Activated naive CD4-positive, alpha-beta T cell treated with anti-CD3 and anti-CD28 coated beads, Interleukin-2, amount 10 ng/mL, durations not matched to agents 7 days and 5 days (primary cell): ENCODE data around the gene SMTNL1.
A peak's percentile ranks its signal among the peaks of the same experiment; 100 is the strongest.

Experiments
- CTCF ChIA-PET: fragments of 350-600 bp; sonication (Branson Sonifier 250); formaldehyde crosslinking; loops from one replicate; lab custom pipeline; 2021; ENCODE audit warnings: antibody characterized with exemption; lab: Charles Lee
- DNase-seq: peaks from one replicate; pipeline ENCODE4 v3.0.0-alpha.2; 2020
- H3K27ac Mint-ChIP-seq: one replicate; pipeline ENCODE4 v1.8.0; 2021; ENCODE audit warnings: mild to moderate bottlenecking, moderate library complexity, mixed read lengths
- H3K27me3 Mint-ChIP-seq: one replicate; pipeline ENCODE4 v1.8.0; 2021; ENCODE audit warnings: mild to moderate bottlenecking, mixed read lengths
- H3K36me3 Mint-ChIP-seq: one replicate; pipeline ENCODE4 v1.8.0; 2021; ENCODE audit warnings: mixed read lengths
- H3K4me1 Mint-ChIP-seq: one replicate; pipeline ENCODE4 v1.8.0; 2021; ENCODE audit warnings: mixed read lengths
- H3K4me3 Mint-ChIP-seq: one replicate; pipeline ENCODE4 v1.8.0; 2021; ENCODE audit warnings: mild to moderate bottlenecking, moderate library complexity, mixed read lengths
- H3K9me3 Mint-ChIP-seq: one replicate; pipeline ENCODE4 v1.8.0; 2021; ENCODE audit warnings: mixed read lengths

The SMTNL1 gene

GRCh38 chr11:57500515-57500914 is 36.9 kb upstream of the SMTNL1 start:
- Mint-ChIP-seq H3K4me1 (peaks cover 2% of the 10 kb centered on the region), H3K4me3 (no peak overlapping the region), H3K27ac (no peak overlapping the region), H3K9me3 (no peaks in the 10 kb centered on the region), H3K36me3 (peaks cover 19% of the 10 kb centered on the region), H3K27me3 (no peaks in the 10 kb centered on the region)
- no peak for DNase-seq
- CTCF ChIA-PET, result interaction anchor here (2.4 to 2.6 kb wide), 2 partner anchors 26 to 42 kb away, joined by 6 to 16 read pairs; no protein-coding TSS in a partner anchor

- CTCF ChIA-PET, result interaction anchor here (2.4 to 2.6 kb wide), 2 partner anchors 8 to 26 kb away, joined by 16 to 50 read pairs; no protein-coding TSS in a partner anchor
- peaks cover under 1% of the 10 kb centered on the region for H3K4me1 Mint-ChIP-seq
- no peak overlapping the region for H3K27ac Mint-ChIP-seq
- no peak for DNase-seq
- peaks cover 15% of the 10 kb centered on the region for H3K36me3 Mint-ChIP-seq
- H3K9me3 Mint-ChIP-seq, result no peaks in the 10 kb centered on the region
- no peak overlapping the region for H3K4me3 Mint-ChIP-seq
- no peaks in the 10 kb centered on the region for H3K27me3 Mint-ChIP-seq
Observed at GRCh38 chr11:57500926-57501325, 36.5 kb upstream of the SMTNL1 start.

- H3K27me3 Mint-ChIP-seq, result no peaks in the 10 kb centered on the region
- no peaks in the 10 kb centered on the region for H3K9me3 Mint-ChIP-seq
- no peaks in the 10 kb centered on the region for H3K4me1 Mint-ChIP-seq
- DNase-seq, result no peak
- no peak overlapping the region for H3K27ac Mint-ChIP-seq
- CTCF ChIA-PET, result interaction anchor here (1.2 to 2.6 kb wide), 4 partner anchors 9 to 44 kb away, joined by 3 to 50 read pairs (median 10); no protein-coding TSS in a partner anchor
- H3K36me3 Mint-ChIP-seq, result peaks cover 10% of the 10 kb centered on the region
- no peak overlapping the region for H3K4me3 Mint-ChIP-seq
Observed at GRCh38 chr11:57501953-57502352, 35.4 kb upstream of the SMTNL1 start.

- H3K4me1 Mint-ChIP-seq, result no peaks in the 10 kb centered on the region
- H3K27me3 Mint-ChIP-seq, result no peaks in the 10 kb centered on the region
- CTCF ChIA-PET, result interaction anchor here (1.2 to 2.6 kb wide), 4 partner anchors 9 to 45 kb away, joined by 3 to 50 read pairs (median 10); no protein-coding TSS in a partner anchor
- no peaks in the 10 kb centered on the region for H3K9me3 Mint-ChIP-seq
- H3K36me3 Mint-ChIP-seq, result peaks cover 8% of the 10 kb centered on the region
- no peak overlapping the region for H3K27ac Mint-ChIP-seq
- no peak for DNase-seq
- H3K4me3 Mint-ChIP-seq, result no peak overlapping the region
Observed at GRCh38 chr11:57502376-57502775, 35.0 kb upstream of the SMTNL1 start.

- Mint-ChIP-seq H3K4me3 (no peak overlapping the region), H3K27ac (no peak overlapping the region), H3K9me3 (no peaks in the 10 kb centered on the region), H3K4me1 (no peaks in the 10 kb centered on the region), H3K27me3 (no peaks in the 10 kb centered on the region), H3K36me3 (peaks cover 8% of the 10 kb centered on the region)
- CTCF ChIA-PET, result interaction anchor here (1.2 to 2.6 kb wide), 4 partner anchors 9 to 45 kb away, joined by 3 to 50 read pairs (median 10); no protein-coding TSS in a partner anchor
- no peak for DNase-seq
Observed at GRCh38 chr11:57502870-57503269, 34.5 kb upstream of the SMTNL1 start.

GRCh38 chr11:57504511-57504910 is 32.9 kb upstream of the SMTNL1 start:
- Mint-ChIP-seq H3K4me3 (no peak overlapping the region), H3K27ac (no peak overlapping the region), H3K9me3 (no peaks in the 10 kb centered on the region), H3K36me3 (peaks cover 11% of the 10 kb centered on the region), H3K4me1 (peaks cover 5% of the 10 kb centered on the region), H3K27me3 (no peaks in the 10 kb centered on the region)
- CTCF ChIA-PET, result interaction anchor here (0.9 to 5.5 kb wide), 5 partner anchors 11 to 165 kb away, joined by 3 to 36 read pairs (median 4); no protein-coding TSS in a partner anchor
- no peak for DNase-seq

GRCh38 chr11:57506522-57506921 is 30.9 kb upstream of the SMTNL1 start:
- Mint-ChIP-seq H3K4me3 (no peak overlapping the region), H3K36me3 (peaks cover 8% of the 10 kb centered on the region), H3K27me3 (no peaks in the 10 kb centered on the region), H3K27ac (no peak overlapping the region), H3K9me3 (no peaks in the 10 kb centered on the region), H3K4me1 (peaks cover 9% of the 10 kb centered on the region)
- CTCF ChIA-PET, result interaction anchor here (1.0 to 5.5 kb wide), 4 partner anchors 8 to 48 kb away, joined by 3 to 36 read pairs (median 5); no protein-coding TSS in a partner anchor
- no peak for DNase-seq

GRCh38 chr11:57508341-57509170 is 28.8 kb upstream of the SMTNL1 start:
- H3K27ac Mint-ChIP-seq, result no peak overlapping the region
- no peak for DNase-seq
- CTCF ChIA-PET, result interaction anchor here (1.6 to 5.5 kb wide), 3 partner anchors 8 to 18 kb away, joined by 3 to 36 read pairs (median 4); no protein-coding TSS in a partner anchor
- H3K4me3 Mint-ChIP-seq, result no peak overlapping the region
- peaks cover 16% of the 10 kb centered on the region for H3K36me3 Mint-ChIP-seq
- no peaks in the 10 kb centered on the region for H3K9me3 Mint-ChIP-seq
- no peaks in the 10 kb centered on the region for H3K27me3 Mint-ChIP-seq
- H3K4me1 Mint-ChIP-seq, result peaks cover 29% of the 10 kb centered on the region

- Mint-ChIP-seq H3K27ac (peak overlapping the region; percentile 25), H3K4me1 (peaks cover 42% of the 10 kb centered on the region), H3K4me3 (no peak overlapping the region), H3K27me3 (no peaks in the 10 kb centered on the region), H3K36me3 (peaks cover 17% of the 10 kb centered on the region), H3K9me3 (no peaks in the 10 kb centered on the region)
- CTCF ChIA-PET, result interaction anchor here (0.8 to 2.3 kb wide), 4 partner anchors 9 to 29 kb away, joined by 3 to 16 read pairs (median 10); no protein-coding TSS in a partner anchor
- DNase-seq, result no peak
Observed at GRCh38 chr11:57511741-57512430, 25.5 kb upstream of the SMTNL1 start.

- peaks cover 16% of the 10 kb centered on the region for H3K36me3 Mint-ChIP-seq
- peaks cover 6% of the 10 kb centered on the region for H3K27me3 Mint-ChIP-seq
- H3K4me3 Mint-ChIP-seq, result peak overlapping the region; percentile 10
- peaks cover 42% of the 10 kb centered on the region for H3K4me1 Mint-ChIP-seq
- no peaks in the 10 kb centered on the region for H3K9me3 Mint-ChIP-seq
- no peak for DNase-seq
- CTCF ChIA-PET, result interaction anchor here (1.4 to 9.0 kb wide), 2 partner anchors 19 to 55 kb away, joined by 6 to 115 read pairs; no protein-coding TSS in a partner anchor
- H3K27ac Mint-ChIP-seq, result no peak overlapping the region
Observed at GRCh38 chr11:57512646-57513451, 24.5 kb upstream of the SMTNL1 start.

GRCh38 chr11:57513452-57513795 is 24.0 kb upstream of the SMTNL1 start:
- Mint-ChIP-seq H3K27ac (no peak overlapping the region), H3K9me3 (no peaks in the 10 kb centered on the region), H3K27me3 (peaks cover 8% of the 10 kb centered on the region), H3K36me3 (peaks cover 13% of the 10 kb centered on the region), H3K4me3 (peak overlapping the region; percentile 96), H3K4me1 (peaks cover 40% of the 10 kb centered on the region)
- CTCF ChIA-PET, result interaction anchor here (1.0 to 9.0 kb wide), 3 partner anchors 11 to 55 kb away, joined by 3 to 115 read pairs (median 6); no protein-coding TSS in a partner anchor
- DNase-seq, result no peak

- Mint-ChIP-seq H3K27ac (peak overlapping the region; percentile 86), H3K27me3 (peaks cover 8% of the 10 kb centered on the region), H3K4me1 (peaks cover 39% of the 10 kb centered on the region), H3K4me3 (peak overlapping the region; percentile 96), H3K36me3 (peaks cover 12% of the 10 kb centered on the region), H3K9me3 (no peaks in the 10 kb centered on the region)
- CTCF ChIA-PET, result interaction anchor here (1.0 to 9.0 kb wide), 7 partner anchors 8 to 131 kb away, joined by 3 to 115 read pairs (median 6); no protein-coding TSS in a partner anchor
- peak; percentile 57 for DNase-seq
Observed at GRCh38 chr11:57513911-57514537, 23.4 kb upstream of the SMTNL1 start.
